SH-SY5Y (cell line): ENCODE data around the gene KARS1.

Experiments used
- GATA2 ChIP-seq: IDR thresholded peaks from 2 replicates; pipeline ENCODE4 v1.6.1; 2011; ENCODE audit warnings: mild to moderate bottlenecking, low read depth, low read length
- GATA3 ChIP-seq: IDR thresholded peaks from 2 replicates; pipeline ENCODE4 v1.6.1; 2011; ENCODE audit warnings: low read depth, mild to moderate bottlenecking, low read length, moderate library complexity

DNA sequence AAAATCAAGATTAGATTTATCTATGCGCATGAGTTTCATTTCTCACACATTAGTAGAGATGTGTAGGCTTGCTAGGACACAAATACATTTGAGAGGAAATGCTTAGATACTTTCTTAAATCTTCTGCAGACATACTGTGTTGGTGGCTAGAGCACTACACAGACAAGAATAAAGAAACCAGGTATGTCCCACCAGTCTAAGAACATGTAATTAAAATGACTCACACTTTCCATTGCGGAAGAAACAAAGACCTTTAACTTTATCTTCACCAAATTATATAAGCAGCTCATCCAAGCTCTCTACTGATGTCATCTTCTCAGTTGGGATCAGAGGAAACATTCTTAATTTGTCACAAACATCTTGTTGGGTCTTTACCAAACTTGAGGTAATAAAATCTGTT, 68.7 kb downstream of the KARS1 start:
- TF ChIP-seq GATA2: no peak
- TF ChIP-seq GATA3: no peak
